GM06990 (cell line): ENCODE results near the gene TMEM154.

Experiments used
- DNase-seq: peaks from one replicate; pipeline ENCODE4 v3.0.0-alpha.2; 2011; ENCODE audit not compliant: insufficient read length; ENCODE audit errors: extremely low read depth
- H3K27me3 ChIP-seq: replicated peaks from 2 replicates; pipeline ENCODE4 v1.6.0; 2011; ENCODE audit warnings: low read length; ENCODE audit not compliant: control insufficient read depth, insufficient read depth
- H3K36me3 ChIP-seq: 2 replicates; pipeline ENCODE4 v1.5.1; 2011; ENCODE audit warnings: low read length; ENCODE audit not compliant: control insufficient read depth, insufficient read depth
- H3K4me3 ChIP-seq: replicated peaks from 2 replicates; pipeline ENCODE4 v1.5.1; 2011; ENCODE audit warnings: low read depth, mild to moderate bottlenecking, control low read depth, low read length
- TF ChIP-seq, protein P1 (sequence below): IDR thresholded peaks from 2 replicates; pipeline ENCODE4 v1.5.1; 2011; ENCODE audit warnings: low read length, control low read depth, mild to moderate bottlenecking, inconsistent platforms; ENCODE audit not compliant: insufficient read depth, poor library complexity, severe bottlenecking

The TMEM154 gene

DNA sequence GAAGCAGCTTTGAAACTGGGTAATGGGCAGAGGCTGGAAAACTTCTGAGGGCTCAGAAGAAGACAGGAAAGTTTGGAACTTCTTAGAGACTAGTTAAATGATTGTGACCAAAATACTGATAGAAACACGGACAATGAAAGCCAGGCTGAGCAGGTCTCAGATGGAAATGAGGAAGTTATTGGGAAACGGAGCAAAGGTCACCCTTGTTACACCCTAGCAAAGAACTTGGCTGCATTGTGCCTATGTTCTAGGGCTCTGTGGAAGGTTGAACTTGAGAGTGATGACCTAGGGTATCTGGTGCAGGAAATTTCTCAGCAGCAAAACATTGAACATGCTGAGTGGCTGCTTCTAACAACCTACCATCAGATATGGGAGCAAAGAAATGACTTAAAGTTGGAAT lies 93.1 kb downstream of the TMEM154 start:
- TF ChIP-seq, protein P1, sequence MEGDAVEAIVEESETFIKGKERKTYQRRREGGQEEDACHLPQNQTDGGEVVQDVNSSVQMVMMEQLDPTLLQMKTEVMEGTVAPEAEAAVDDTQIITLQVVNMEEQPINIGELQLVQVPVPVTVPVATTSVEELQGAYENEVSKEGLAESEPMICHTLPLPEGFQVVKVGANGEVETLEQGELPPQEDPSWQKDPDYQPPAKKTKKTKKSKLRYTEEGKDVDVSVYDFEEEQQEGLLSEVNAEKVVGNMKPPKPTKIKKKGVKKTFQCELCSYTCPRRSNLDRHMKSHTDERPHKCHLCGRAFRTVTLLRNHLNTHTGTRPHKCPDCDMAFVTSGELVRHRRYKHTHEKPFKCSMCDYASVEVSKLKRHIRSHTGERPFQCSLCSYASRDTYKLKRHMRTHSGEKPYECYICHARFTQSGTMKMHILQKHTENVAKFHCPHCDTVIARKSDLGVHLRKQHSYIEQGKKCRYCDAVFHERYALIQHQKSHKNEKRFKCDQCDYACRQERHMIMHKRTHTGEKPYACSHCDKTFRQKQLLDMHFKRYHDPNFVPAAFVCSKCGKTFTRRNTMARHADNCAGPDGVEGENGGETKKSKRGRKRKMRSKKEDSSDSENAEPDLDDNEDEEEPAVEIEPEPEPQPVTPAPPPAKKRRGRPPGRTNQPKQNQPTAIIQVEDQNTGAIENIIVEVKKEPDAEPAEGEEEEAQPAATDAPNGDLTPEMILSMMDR: no peak
- DNase-seq: no peak
- Histone ChIP-seq H3K36me3 (no peaks in the 10 kb centered on the region), H3K27me3 (no peaks in the 10 kb centered on the region), H3K4me3 (no peak overlapping the region)

DNA sequence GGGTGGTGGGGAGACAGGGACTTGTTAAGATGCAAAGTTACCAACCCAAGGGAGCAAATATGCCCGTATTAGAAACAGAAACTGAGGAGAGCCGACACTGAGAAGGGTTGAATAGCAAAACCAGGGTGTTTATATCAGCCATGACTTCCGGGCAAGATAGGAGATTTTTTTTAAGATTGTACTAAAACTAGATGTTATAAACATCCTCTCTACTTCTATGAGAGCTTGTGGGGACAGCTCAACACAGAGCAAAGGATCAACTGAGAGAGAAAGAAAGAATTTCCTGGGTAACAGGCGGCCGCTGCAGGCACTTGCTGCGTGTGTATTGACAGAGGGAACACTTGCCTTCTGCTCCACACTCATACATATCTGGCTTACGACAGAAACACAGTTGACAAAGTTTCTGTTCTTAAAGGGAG lies 94.8 kb downstream of the TMEM154 start:
- no peak for DNase-seq
- H3K4me3 ChIP-seq: peak overlapping the region; percentile 41
- TF ChIP-seq, protein P1: no peak
- H3K27me3 ChIP-seq: no peaks in the 10 kb centered on the region
- H3K36me3 ChIP-seq: no peaks in the 10 kb centered on the region

DNA sequence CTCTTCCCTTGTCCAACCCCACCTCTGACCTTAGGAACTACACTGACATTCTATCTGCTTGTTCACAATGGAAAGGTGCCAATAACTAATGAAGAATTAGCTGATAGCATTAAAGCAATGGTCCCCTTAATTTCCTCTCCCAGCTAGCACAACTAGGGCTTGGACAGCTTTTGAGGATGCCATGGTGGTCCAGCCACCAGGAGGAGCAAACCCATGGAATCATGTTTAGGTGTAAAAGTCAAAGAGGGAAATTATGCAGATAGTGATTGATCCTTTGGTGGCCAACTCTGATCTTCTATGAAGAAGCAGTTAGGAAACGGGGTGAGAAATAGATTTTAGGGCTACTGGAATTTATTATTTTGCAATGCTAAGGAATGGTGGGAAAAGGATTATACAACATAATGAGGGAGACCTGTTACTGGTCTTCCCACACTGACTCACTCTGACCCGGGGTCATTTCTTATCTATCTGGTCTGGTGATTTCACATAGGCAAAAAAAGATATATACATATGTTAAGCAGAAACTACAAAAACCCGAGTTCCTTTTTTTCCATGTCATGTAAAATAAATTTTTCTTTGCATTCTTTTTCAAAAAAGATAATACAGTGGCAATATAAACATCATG lies 98.1 kb downstream of the TMEM154 start:
- Histone ChIP-seq H3K4me3 (no peak overlapping the region), H3K27me3 (no peaks in the 10 kb centered on the region), H3K36me3 (no peaks in the 10 kb centered on the region)
- no peak for DNase-seq
- TF ChIP-seq, protein P1: no peak

DNA sequence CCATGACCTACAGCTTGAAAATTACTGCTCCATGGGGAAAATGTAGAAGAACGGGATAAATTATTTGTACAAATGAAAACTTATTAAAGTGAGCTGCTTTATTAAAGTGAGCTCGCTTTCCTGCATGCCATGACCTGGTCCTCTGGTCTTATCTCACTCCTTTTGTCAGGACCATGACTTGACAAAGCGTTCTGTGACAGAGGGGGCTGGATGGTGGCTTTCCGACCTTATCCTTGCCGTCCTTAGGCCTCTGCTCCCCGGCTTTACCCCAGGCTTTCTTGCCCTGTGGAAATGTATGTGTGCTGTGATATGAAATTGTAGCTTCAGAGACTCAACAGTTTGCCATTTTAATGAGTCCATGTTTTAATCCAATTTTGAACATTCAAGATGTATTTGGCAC lies 99.9 kb downstream of the TMEM154 start:
- no peak overlapping the region for H3K4me3 ChIP-seq
- DNase-seq: no peak
- TF ChIP-seq, protein P1: no peak

DNA sequence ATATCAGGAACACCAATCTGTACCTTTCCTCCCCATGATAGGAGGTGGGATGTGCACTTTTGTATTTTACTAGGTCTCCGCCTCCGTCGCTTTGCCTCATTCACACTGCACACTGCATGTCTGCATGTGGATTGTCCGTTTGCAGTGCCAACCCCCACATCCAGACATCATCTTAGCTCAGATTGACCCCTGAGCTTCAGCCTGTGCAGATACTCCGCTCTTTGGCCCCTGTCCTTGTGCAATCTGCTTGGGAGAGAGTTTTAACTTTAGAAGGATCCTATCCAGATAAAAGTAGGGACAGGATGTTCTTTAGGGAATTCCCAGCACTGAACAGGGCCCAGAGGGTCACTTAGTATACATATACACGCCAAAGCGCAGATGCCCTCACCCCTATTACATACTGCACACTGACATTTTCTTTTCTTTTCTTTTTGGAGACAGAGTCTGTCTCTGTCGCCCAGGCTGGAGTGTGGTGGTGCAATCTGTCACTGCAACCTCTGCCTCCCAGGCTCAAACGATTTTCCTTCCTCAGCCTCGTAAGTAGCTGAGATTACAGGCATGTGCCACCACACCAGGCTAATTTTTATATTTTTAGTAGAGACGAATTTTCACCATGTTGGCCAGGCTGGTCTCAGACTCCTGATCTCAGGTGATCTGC lies 100.6 kb downstream of the TMEM154 start:
- H3K36me3 ChIP-seq: no peaks in the 10 kb centered on the region
- DNase-seq: no peak
- no peaks in the 10 kb centered on the region for H3K27me3 ChIP-seq
- H3K4me3 ChIP-seq: no peak overlapping the region
- TF ChIP-seq, protein P1: no peak

More for the DNA sequence above, 99.9 kb downstream of the TMEM154 start:
- Histone ChIP-seq H3K36me3 (no peaks in the 10 kb centered on the region), H3K27me3 (no peaks in the 10 kb centered on the region)
